Brain microvascular endothelial cell (primary cell): Measurements from ENCODE around the gene L3MBTL2.

Experiments
- DNase-seq: peaks from one replicate; pipeline ENCODE4 v3.0.0-alpha.2; 2020
- H3K27ac ChIP-seq: fragments of 250-450 bp; sonication (Bioruptor Pico); 2 replicates; pipeline ENCODE4 v1.5.1; 2020; ENCODE audit warnings: mild to moderate bottlenecking, moderate library complexity
- H3K27me3 ChIP-seq: fragments of 250-450 bp; sonication (Bioruptor Pico); replicated peaks from 2 replicates; pipeline ENCODE4 v1.5.1; 2020; ENCODE audit warnings: mild to moderate bottlenecking
- H3K36me3 ChIP-seq: fragments of 250-450 bp; sonication (Bioruptor Pico); replicated peaks from 2 replicates; pipeline ENCODE4 v1.5.1; 2020; ENCODE audit warnings: mild to moderate bottlenecking
- H3K4me3 ChIP-seq: 2 replicates; pipeline ENCODE4 v1.5.1; 2011; ENCODE audit warnings: low read depth, mild to moderate bottlenecking, control low read depth, low read length, moderate library complexity
- in situ Hi-C: cut with HindIII; loops from 2 replicates; pipeline ENCODE4 v1.10.0; 2017; ENCODE audit warnings: low sequenced_read_pairs, low pct_ligation_motif_present
- TF ChIP-seq, protein P1 (sequence below): IDR thresholded peaks from 2 replicates; pipeline ENCODE4 v1.5.1; 2011; ENCODE audit warnings: low read depth, mild to moderate bottlenecking, moderate library complexity, low read length, control low read depth, inconsistent platforms; ENCODE audit errors: missing control alignments

Gene L3MBTL2

GRCh38 chr22:41181349-41182241 lies 23.5 kb upstream of the L3MBTL2 start:
- Histone ChIP-seq H3K27me3 (no peaks in the 10 kb centered on the region), H3K27ac (no peak overlapping the region), H3K36me3 (peaks cover 32% of the 10 kb centered on the region), H3K4me3 (no peak overlapping the region)
- TF ChIP-seq, protein P1, sequence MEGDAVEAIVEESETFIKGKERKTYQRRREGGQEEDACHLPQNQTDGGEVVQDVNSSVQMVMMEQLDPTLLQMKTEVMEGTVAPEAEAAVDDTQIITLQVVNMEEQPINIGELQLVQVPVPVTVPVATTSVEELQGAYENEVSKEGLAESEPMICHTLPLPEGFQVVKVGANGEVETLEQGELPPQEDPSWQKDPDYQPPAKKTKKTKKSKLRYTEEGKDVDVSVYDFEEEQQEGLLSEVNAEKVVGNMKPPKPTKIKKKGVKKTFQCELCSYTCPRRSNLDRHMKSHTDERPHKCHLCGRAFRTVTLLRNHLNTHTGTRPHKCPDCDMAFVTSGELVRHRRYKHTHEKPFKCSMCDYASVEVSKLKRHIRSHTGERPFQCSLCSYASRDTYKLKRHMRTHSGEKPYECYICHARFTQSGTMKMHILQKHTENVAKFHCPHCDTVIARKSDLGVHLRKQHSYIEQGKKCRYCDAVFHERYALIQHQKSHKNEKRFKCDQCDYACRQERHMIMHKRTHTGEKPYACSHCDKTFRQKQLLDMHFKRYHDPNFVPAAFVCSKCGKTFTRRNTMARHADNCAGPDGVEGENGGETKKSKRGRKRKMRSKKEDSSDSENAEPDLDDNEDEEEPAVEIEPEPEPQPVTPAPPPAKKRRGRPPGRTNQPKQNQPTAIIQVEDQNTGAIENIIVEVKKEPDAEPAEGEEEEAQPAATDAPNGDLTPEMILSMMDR, result no peak
- peak; percentile 22 for DNase-seq
- in situ Hi-C loops, result no loop called here

GRCh38 chr22:41184679-41185078 lies 20.4 kb upstream of the L3MBTL2 start:
- H3K4me3 ChIP-seq, result no peak overlapping the region

DNA sequence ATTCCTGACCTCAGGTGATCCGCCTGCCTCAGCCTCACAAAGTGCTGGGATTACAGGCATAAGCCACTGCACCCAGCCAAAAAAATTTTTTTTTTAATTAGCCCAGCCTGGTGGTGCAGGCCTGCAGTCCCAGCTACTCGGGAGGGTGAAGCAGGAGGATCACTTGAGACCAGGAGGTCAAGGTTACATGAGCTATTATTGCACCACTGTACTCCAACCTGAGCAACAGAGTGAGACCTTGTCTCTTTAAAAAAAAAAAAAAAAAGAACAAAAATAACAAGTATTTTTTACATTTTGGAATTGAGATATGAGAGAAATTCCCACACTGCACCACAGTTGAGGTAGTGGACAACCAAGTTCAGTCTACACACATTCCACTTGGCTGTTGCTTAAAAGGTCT lies 13.6 kb upstream of the L3MBTL2 start:
- Histone ChIP-seq H3K27ac (no peak overlapping the region), H3K27me3 (no peaks in the 10 kb centered on the region), H3K4me3 (no peak overlapping the region), H3K36me3 (no peaks in the 10 kb centered on the region)
- TF ChIP-seq, protein P1, result no peak
- in situ Hi-C loops, result no loop called here
- DNase-seq, result no peak

More at GRCh38 chr22:41184679-41185078, 20.4 kb upstream of the L3MBTL2 start:
- TF ChIP-seq, protein P1, result no peak
- no peak for DNase-seq
- H3K27ac ChIP-seq, result no peak overlapping the region
- H3K27me3 ChIP-seq, result no peaks in the 10 kb centered on the region
- in situ Hi-C loops, result no loop called here
- H3K36me3 ChIP-seq, result peaks cover 8% of the 10 kb centered on the region

GRCh38 chr22:41193829-41194228 lies 11.3 kb upstream of the L3MBTL2 start:
- TF ChIP-seq, protein P1, result no peak
- DNase-seq, result no peak
- Histone ChIP-seq H3K36me3 (no peaks in the 10 kb centered on the region), H3K27me3 (no peaks in the 10 kb centered on the region), H3K4me3 (no peak overlapping the region), H3K27ac (no peak overlapping the region)
- in situ Hi-C loops, result no loop called here

- Histone ChIP-seq H3K4me3 (peak overlapping the region; percentile 77), H3K36me3 (no peaks in the 10 kb centered on the region), H3K27me3 (no peaks in the 10 kb centered on the region), H3K27ac (no peak overlapping the region)
- in situ Hi-C loops, result no loop called here
- DNase-seq, result peak; percentile 28
- TF ChIP-seq, protein P1, result peak; percentile 26
These were observed 7.8 kb upstream of the L3MBTL2 start for GRCh38 chr22:41197038-41197972.
